IPS DF 4.7 (cell line): ENCODE data around the gene CHRM1.

Experiments used
- DNase-seq: peaks from one replicate; pipeline ENCODE4 v3.0.0-alpha.2; 2013; ENCODE audit warnings: low spot score; ENCODE audit errors: extremely low read depth

The CHRM1 gene

DNA sequence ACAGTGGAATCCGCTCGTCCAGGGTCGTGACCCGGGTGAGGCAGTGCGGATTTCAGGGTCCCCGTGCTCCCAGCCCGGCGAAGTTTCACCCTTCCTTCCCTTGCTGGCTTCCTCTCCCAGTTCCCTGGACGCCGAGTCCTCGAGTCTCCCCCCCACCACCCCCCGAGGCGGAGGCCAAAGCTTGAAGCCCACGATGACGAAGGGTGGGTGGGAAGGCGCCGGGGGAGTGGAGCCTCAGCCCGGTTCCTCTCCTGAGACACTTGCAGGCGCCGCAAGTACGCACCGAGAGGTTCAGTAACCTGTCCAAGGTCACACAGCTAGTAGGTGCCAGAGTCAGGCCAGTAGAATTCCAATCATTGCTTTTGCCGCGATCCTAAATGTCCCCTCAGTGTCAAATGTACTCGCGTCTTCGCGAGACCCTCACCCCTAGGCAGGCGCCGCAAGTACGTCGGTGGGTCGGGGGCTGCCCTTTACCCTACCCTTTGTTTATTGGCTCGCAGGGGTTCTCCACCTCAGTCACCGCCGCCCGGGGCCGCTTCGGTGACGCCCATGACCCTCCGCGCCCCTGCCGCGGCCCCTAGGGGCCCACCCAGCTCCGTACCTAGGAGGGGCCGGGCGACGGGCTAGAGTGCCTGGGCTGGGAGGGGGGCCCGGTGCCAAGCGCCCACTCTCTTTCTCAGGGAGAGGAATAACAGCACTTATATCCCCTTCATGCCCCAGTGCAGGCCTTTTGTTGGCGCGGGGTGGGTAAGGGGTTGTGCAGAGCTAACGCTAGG lies 5.7 kb upstream of the CHRM1 start:
- no peak for DNase-seq

DNA sequence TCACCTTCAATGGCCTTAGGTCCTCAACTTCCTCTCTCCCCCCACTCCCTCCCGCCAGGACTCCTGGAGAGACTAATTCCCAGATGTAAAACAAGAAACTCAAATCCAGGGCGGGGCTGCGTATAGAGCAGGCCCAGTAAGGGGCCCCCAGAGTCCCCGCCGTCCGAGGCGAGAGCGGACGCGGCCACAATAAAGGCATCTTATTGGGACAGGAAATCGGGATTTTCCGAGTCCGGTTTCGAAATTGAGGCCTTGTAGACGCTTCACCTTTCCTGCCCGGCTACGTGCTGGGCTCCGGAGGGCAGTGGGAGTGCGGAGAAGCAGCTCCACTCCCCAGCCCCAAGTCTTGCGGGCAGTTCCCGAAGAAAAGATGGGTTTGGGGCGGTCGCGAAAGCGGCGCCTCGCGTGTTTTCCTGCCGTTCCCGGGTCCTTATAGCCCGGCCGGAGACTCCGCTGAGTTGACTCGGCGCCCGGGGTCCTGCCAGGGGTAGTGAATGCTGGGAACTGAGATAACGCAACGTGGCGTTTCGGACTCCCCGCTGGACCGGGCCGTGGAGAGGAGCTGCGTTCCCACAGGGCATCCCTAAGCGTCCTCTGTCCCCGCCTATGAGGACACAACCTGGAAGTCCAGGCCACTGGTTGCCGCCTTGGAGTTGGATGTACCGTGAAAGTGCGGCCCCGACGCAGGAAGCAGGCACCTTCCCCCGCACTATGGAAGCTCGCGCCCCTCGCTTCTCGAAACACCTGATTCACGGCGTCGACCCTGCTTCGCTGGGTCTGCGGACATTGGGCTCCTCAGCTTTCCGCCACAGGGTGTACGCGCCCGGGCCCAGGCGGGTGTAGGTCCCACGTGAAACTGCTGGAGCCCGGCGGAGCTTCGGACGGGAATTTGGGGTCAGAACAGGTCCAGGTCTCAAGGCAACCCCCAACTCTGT lies 4.8 kb upstream of the CHRM1 start:
- DNase-seq, result no peak

DNA sequence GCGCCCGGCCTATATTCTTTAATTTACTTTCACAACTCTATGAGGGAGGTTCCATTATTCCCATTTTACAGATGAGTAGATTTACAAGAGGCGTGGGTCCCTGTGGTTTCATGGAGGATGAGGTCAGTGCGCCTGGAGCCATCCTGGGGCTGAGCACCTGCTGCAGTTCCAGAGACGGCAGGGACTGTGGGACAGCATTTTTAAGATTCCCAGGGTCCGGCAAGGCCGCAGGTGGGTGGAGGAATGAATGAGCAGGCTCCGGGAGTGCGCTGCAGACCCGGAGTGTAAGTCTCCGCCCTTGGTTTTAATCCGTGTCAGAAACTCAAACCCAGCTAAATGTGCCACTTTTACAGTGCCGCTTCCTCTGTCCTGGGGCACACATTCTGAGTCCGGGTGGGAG lies 4.1 kb upstream of the CHRM1 start:
- no peak for DNase-seq

DNA sequence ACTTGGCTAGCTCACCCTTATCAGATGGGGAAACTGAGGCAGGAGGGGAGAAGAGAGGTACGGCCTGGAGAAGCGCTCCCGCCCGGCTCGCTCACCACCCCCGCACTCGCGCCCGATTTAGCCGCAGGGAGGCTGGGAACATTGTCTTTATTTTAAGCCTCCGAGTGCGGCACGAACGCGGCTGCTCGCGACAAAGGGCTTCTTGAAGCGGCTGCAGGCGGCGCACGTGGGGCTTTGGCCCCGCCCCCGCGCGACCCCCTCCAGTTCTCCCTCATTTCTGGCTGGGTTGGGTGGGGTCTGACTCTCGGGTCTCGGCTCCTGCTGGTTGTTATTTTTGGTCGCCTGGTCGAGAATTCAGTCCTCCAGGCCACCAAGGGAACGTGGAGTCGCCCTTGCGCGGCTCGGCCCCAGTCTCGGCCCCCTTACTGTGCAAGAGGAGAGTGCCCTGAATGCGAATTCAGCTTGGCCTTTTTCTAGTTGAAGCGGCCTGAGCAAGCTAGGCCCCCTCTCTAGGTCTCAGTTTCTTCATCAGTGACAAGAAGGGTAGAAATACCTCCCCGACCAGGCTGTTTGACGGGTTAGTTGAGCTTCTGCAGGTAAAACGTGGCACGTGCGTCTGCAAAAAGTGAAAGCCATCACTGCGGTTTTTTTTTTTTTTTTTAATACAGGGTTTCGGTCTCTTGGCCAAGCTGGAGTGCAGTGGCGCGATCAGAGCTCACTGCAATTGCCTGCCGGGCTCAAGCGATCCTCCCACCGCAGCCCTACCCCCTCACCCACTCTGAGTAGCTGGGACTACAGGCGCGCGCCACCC lies 2.6 kb upstream of the CHRM1 start:
- no peak for DNase-seq

DNA sequence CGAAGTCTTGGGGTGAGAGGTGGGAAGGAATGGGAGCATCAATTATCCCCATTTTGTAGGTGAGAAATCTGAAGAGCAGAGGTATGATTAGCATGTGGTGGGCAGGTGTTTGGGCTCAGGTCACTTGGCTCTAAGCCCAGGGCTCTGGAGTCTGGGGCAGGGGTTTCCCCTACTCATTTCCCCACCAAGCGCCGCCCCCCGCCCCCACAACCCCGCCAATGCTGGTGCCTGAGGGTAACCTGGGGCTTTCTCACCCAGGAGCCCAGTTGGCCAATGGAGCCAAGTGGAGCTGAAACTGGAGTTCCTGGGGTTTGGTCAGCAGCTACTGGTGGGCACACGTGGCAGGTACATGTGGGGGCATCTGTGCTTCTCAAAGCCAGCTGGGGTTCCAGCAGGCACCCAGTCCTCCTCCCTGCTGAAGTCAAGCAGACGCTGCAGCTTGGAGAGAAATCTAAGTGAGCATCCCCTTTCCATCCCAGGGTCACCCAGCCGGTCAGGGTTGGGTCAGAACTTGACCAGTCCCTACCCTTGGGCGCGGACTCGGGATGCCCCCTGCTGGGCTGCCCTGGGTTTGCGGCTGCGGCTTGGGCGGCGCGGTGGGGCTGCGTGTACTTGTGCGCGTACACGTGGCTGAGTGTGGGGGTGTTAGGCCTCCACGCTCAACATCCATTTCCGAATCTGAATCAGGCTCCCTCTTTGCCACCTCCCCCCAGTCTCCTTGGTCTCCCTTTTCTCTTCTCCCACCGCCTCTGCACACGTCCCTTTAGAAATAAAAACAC lies 1.7 kb upstream of the CHRM1 start:
- DNase-seq, result no peak

DNA sequence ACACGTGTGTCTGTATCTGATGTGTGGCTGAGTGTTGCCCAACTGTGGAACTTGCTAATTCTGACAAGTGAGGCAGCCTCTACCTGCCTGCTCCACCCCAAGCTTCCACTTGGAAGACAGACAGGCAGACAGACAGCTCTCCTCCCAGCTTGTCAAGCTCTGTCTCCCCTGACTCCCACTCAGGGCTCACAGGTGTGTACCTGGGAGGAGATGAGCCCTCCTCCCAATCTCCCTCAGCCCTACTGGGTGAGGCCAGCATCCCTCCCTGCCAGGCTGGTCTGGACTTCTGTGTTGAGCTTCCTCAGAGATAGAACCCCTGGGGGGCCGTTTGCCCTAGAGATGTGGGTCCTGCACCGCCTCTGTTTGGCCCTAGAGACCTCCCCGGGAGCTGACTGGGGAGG lies 1.0 kb upstream of the CHRM1 start:
- DNase-seq, result no peak

DNA sequence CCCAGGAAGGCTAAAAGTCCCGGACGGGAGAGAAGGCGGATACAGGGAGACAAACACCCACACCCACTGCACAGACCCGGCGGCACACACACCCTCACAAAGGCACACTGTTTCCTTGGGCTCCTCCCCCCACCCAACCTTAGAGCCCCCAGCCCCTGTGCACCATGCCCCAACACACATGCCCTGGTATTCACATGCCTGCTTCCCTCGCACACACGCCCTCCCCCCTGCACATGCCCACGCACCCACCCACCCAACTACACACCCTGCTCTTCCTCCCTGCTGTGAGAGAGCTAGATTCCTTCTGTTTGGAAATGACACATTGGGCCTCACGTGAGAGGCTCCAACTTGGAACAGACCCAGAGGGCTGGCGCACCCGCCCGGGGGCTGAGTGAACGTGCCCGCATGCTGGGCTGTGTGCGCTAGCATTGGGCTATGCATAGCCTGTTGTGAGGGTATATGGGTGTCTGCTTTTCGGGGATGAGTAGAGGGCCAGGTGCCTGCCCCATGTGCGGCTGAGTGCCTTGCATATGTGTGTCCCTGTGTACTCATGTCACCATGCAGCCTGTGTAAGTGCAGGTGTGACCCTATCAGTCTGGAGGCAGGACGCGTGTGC lies 518 bp upstream of the CHRM1 start:
- DNase-seq, result no peak

DNA sequence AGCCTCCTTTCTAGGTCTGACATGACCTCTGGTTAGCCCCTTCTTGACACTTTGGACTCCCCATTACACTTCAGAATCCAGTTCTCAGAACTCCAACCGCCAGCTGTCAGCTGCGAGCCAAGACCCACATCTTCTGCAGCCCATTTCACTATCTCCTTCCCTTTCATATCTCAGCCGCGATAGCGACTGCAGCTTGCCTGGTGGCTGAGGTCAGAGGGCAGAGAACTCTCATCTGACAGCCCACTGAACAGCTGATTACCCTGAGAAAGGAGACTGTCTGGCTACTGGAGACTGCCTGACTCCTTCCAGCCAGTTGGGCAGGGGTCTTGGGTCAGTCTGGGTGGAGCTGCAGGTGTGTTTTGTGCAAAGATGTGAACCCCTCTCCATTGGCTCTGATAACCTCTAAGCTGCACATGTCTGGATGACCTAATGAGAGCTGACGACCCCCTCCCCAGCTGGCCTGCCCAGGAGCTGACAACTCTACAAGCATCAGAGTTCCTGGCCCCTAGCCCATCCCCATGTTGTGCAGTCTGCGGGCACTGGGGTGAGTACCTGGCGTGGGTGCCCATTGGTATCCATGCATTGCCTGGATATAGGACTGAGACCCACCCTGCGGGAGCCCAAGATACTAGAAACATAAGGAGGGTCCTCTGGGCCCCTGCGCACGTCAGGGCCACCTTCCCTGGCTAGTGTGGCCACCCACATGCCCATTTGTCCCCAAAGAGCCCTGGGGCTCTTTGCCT lies 1.1 kb downstream of the CHRM1 start:
- no peak for DNase-seq

DNA sequence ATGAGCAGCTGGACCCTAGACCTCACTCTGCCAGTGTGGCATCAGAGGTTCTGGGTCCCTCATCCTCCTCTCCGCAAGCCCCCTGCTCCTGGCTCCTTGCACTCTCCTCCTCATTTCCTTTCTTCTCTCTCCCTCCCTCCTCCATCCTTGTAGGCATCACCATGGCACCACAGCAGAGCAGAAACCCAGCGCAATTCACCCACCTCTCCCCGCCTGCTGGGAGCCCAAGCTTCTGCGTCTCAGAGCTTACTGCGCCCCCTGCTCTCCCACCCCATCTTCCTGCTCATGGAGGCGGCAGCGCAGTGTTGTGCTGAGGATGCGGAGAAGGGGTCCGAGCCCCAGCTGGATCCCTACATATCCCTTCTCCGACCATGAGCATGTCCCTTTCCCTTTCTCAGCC lies 1.7 kb downstream of the CHRM1 start:
- no peak for DNase-seq

DNA sequence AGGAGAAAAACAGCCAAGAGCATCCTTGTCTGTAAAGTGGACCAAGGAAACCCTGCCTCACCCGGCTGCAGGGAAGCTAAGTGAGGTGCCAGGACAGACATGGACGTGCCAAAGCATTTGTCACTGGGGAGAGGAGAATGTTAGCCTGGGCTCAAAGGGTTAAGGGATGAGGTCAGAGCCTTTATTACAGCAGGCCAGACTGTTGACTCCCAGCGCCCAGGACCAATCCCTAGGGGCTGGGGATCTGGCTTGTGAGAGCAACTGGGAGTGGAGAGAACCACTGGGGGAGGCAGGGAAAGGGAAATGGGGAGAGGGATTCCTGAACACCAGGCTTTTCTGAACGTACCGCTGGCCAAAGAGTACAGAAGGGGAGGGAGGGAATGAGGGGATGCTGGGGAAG lies 2.6 kb downstream of the CHRM1 start:
- DNase-seq, result no peak

DNA sequence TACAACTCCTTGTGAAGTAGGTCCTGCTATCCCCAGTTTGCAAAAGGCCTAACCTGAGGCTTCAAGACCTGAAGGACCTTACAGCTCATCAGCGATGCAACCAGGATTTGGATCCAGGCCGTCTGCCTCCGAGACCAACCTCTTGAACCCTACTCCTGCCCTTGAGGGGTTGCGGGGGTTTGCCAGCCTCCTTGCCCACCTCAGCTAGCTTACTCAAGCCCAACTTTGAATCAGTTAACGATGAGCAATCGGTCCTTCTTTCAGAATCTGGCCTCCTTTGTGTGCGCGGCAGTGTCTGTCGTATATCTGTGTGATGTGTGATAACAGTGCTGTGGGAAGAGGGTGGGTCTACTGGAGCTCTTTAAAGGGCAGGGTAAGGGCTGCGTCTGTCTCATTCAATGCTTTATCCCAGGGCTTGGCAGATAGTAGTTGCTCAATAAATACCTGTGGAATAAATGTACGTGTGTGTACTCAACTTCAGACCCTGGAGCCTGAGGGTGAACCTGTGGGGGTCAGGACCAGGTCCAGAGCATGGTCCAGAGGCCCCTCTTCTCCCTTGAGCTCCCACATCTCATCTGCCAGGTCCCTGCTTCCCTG lies 3.2 kb downstream of the CHRM1 start:
- DNase-seq, result no peak

DNA sequence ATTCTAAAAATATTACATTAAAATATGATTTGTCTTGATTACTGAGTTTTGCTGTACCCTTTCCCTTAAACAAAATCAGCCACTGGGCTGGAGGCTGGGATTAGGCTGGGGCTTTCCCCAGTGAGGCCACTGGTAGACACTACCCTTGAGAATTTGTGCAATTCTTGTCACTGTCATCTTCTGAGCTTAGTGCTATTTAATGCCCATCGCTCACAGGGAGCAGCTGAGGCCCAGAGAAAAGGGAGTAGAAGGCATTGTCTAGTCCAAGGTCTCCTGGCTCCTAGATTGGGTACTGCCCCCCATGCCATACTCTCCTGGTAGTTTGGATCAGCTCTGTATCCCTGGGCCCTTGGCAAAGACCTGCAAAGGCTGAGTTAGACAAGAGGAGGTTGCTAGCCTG lies 6.7 kb downstream of the CHRM1 start:
- DNase-seq, result no peak

DNA sequence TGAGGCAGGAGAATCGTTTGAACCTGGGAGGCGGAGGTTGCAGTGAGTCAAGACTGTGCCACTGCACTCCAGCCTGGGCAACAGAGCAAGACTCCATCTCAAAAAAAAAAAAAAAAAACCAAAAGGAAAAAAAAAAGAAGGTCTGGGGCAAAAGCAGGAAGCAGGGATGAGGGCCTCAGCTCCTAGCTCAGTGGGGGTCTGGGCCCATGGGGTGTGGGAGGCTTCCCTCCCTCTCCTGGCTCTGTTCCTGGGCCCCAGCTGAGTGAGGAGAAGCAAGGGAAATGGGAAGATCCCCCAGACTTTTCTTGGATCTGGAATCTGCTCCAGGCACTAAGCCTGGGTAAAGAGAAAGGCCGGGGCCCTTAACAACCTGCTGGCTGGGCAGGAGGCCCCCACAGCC lies 8.9 kb downstream of the CHRM1 start:
- no peak for DNase-seq

DNA sequence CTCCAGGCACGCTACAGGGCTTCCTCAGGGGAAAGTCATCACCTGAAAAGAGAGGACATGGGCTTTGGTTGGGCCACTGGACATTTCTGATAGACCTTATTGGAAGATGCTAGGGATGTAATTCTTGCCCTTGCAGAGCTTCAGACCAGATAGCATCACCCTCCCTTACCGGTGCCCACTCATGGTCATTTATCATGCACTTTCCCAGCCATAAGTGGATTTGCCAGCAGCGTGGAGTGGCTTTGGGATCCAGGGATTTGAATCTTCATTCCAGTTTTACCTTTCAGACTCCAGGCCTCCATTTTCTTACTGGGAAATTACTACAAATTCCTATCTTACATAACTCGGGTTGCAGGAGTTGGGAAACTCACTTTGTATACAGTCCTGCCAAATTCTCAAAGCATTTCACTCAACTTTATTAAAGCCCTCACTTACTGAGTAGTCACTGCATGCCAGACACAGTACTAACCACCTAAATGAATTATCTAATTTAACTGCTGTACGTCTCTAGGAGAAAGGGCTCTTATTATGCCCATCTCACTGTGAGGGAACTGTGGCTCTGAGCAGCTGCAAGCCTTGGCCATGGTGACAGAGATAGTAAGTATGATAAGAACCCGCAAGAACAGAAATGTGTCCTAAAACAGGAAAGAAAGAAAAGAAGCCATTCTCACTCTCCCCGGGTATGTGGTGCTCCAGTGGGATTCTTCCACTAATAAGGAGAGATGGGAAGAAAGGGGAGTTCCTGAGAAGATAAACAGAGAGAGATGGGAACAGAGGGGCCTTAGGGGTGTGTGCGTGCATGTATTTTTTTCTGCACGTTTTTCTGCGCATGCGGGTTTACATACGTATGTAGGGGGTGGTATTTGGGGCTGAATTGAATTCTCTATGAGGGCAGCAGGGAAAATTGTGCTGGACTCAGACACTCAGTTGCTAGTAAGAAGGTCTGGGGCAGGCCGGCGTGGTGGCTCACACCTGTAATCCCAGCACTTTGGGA lies 9.7 kb downstream of the CHRM1 start:
- DNase-seq, result no peak

DNA sequence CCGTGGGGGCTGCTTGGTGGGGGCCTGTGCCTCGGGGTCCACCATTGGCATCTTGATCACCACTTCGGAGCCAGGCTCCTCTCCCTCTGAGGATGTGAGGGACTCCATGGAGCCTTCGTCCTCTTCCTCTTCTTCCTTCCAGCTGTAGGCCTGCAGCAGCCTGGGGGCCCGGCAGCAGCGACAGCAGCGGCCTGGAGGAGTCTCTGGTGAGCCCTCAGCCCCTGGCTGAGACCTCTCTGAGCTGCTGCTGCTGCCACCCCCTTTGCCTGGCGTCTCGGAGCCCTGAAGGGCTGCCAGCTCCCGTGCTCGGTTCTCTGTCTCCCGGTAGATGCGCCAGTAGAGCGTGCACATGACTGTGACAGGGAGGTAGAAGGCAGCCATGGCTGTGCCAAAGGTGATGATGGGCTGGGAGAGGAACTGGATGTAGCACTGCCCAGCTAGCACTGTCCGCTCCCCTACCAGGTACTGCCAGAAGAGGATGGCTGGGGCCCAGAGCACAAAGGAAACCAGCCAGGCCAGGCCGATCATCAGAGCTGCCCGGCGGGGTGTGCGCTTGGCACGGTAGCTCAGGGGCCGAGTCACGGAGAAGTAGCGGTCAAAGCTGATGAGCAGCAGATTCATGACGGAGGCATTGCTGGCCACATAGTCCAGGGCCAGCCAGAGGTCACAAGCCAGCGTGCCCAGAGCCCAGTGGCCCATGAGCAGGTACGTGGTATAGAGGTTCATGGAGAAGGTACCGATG lies 10.9 kb downstream of the CHRM1 start:
- no peak for DNase-seq

DNA sequence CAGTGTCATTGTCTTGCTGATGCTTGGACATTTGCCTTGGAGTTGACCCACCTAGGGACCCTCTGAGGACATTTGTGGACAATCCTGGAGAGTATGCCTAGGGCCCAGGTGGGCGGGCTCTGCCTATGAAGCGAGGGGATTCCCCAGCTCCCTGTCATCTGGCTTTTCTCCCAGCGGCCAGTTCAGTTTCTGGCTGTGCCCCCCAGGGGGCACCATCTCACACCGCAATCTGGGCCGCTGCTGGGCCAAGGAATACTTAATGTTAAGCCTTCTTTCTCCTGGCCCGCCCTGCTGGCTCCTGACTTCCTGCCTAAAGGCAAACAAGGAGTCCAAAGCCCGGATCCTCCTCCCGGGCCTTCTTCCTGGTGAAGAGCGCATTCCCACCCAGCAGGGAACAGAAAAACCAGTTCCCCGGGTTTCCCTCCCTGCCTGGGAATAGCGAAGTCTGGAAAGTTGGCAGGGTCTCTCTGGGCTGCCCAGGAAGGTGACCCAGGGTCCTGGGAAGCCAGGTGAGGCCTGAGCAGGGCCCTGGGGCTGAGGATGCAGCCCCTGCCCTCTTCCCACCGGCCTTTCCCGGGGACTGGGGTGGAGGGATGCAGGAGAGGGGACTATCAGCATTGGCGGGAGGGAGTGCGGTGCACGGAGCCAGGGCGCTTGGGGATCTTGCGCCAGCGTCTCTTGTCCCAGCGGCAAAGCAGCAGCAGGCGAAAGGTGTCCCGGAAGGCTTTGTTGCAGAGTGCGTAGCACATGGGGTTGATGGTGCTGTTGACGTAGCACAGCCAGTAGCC lies 11.9 kb downstream of the CHRM1 start:
- DNase-seq, result peak; percentile 90
